HG03520 (cell line): ENCODE data around the gene KIRREL3.

Experiments used
- ATAC-seq: cut with Tn5 transposase; IDR thresholded peaks from one replicate; pipeline ENCODE4 v1.9.1; 2021; ENCODE audit warnings: mild to moderate bottlenecking, moderate library complexity; ENCODE audit not compliant: unreplicated experiment

Gene KIRREL3

GRCh38 chr11:126918556-126918955 lies 82.0 kb downstream of the KIRREL3 start:
- no peak for ATAC-seq

GRCh38 chr11:126917531-126918204 lies 82.9 kb downstream of the KIRREL3 start:
- ATAC-seq = peak; percentile 95

- no peak for ATAC-seq
These were observed 85.1 kb downstream of the KIRREL3 start for GRCh38 chr11:126915430-126915829.

- ATAC-seq = no peak
These were observed 85.6 kb downstream of the KIRREL3 start for GRCh38 chr11:126914941-126915340.

- no peak for ATAC-seq
These were observed 86.4 kb downstream of the KIRREL3 start for GRCh38 chr11:126914166-126914565.

- no peak for ATAC-seq
These were observed 96.0 kb downstream of the KIRREL3 start for GRCh38 chr11:126904520-126904919.

GRCh38 chr11:126901783-126902182 lies 98.8 kb downstream of the KIRREL3 start:
- ATAC-seq = no peak

DNA sequence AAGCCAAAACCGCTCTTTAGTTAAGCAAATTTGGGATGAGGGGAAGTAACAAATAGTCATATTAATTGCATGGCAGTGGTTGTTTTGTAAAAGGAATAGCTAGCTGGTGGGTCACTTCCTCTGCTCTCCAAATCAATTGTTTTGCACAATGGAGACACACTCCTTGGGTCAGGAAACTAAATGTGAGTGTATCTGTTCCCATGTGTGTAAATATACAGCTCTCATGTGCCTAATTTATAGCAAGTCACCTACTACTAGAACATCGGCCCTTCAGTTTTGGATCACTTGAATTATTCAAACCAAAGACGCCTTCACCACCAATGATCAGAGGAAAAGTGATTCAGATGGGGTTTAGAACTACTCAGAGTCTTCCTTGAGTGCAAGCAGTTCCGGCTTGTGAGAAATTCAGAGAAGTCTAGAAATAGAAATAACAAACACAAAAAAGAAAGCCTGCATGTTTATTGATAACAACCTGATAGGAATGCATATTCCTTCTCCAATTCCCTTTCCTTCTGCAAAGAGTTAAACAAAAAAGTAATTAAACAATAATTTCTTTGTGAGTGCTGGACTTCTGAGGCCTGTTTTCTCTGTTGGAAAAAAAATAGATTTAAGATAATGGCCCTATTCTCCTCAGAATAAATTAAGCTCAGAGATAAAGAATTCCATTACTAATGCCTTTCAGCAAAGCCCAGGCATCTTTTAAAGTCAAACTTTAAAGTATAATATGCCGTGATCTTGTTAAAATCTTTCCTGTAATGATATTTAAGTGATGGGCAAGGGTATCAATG lies 100.4 kb downstream of the KIRREL3 start:
- ATAC-seq = no peak

DNA sequence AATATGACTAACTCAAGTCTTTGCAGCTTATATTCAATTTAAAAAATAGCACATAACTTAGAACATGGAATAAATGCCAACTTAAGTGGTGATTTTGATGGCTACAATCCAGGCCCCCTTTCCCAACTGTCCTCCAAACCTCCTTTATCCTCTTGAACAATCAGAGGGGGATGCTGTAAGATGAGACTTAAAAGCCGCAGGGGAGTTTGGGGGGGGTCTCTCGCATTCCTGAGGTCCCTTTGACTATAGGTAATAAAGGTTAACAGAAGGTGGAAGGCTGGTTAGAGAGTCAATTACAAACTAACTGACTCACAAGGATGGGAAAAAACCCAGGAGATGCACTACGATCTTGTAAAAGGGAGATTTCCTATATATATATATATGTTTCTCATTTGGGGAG lies 101.8 kb downstream of the KIRREL3 start:
- ATAC-seq = no peak

DNA sequence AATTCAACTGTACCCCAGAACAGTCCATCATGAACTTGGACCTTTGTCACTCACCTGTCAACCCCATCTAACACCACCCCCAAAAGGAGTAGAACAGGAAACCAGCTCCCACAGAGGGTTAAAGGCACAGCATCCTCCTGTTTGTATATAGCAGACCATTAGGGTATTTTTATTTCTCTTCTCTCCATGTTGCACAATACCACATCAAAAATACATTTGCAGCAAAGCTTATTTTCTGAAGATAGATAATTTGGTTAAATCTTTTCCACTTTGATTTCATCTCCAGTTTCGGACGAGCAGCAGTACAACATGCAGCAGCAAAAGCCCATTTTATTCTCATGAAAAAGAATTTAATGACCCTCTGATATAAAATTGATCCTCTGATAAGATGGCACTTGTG lies 103.1 kb downstream of the KIRREL3 start:
- ATAC-seq = no peak

GRCh38 chr11:126896025-126896424 lies 104.5 kb downstream of the KIRREL3 start:
- ATAC-seq = no peak

GRCh38 chr11:126893796-126894195 lies 106.8 kb downstream of the KIRREL3 start:
- no peak for ATAC-seq

DNA sequence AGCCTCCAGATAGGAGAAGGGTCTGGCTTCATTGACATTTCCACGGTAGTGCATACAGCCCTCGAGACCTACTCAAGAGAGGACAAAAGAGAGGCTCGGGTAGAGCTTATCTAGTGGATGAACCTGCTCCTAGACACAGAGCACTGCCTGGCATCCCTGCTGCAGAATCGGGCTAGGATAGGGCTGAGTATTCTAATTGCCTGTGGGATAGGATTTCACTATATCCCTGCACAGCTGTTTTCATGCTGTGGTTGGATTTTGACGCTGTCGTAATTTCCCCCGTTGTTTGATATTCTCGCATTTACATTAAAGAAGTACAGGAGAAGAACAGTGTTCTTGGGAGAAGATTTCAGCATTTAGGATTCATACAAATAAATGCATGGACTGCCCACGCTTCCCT lies 107.8 kb downstream of the KIRREL3 start:
- ATAC-seq = no peak

- no peak for ATAC-seq
These were observed 108.9 kb downstream of the KIRREL3 start for GRCh38 chr11:126891556-126892217.

- ATAC-seq = no peak
These were observed 110.0 kb downstream of the KIRREL3 start for GRCh38 chr11:126890561-126890960.

GRCh38 chr11:126888115-126888712 lies 112.4 kb downstream of the KIRREL3 start:
- ATAC-seq = no peak

- no peak for ATAC-seq
These were observed 113.9 kb downstream of the KIRREL3 start for GRCh38 chr11:126886636-126887035.

DNA sequence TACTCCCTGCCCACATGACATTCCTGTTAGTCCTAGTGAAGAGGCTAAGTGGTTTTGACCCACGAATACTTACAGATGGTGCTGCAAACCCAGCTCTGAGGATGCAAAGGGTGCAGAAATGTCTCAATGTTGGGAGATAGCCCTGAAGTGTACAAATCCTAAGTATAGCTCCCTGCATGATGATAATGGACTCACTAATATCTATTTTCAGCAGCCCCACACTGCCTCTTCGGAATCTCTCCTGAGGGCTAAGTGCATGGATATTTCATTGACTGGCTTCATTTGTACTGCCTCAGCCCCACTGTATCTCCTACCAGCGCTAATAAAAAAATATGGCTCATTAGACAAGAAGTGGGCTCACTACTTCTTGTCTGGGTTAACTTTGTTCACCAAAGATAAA lies 114.5 kb downstream of the KIRREL3 start:
- ATAC-seq = no peak

GRCh38 chr11:126884594-126884993 lies 116.0 kb downstream of the KIRREL3 start:
- ATAC-seq = no peak

DNA sequence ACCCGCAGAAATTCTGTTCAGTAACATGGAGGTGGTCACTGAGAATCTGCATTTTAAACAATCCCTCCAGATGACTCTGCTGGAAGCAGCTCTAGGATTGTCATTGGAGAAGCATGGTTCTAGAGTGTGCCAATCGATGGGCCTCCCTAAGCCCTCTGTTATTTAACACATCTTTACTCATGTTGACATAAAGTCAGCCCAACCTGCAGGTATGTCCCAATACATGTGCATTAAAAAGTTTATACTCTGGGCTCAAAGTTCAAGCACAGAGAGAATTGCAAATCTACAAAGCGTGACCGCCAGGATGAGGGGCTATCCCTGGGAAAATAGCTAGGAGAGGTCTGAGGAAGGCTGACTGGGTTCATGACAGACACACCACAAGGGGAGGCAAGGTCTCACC lies 116.4 kb downstream of the KIRREL3 start:
- no peak for ATAC-seq

GRCh38 chr11:126880872-126881271 lies 119.7 kb downstream of the KIRREL3 start:
- no peak for ATAC-seq

GRCh38 chr11:126879516-126879915 lies 121.1 kb downstream of the KIRREL3 start:
- ATAC-seq = no peak
